B cell (primary cell): ENCODE measurements around the gene NOTUM.

Experiments used
- EZH2 ChIP-seq: IDR thresholded peaks from 2 replicates; pipeline ENCODE4 v1.6.1; 2012; ENCODE audit warnings: borderline replicate concordance, low read depth, mild to moderate bottlenecking, moderate library complexity, low read length; ENCODE audit not compliant: insufficient read depth, poor library complexity, severe bottlenecking
- TF ChIP-seq, protein P1 (sequence below): fragments of 200-600 bp; IDR thresholded peaks from one replicate; pipeline ENCODE4 v1.8.0; 2022; ENCODE audit warnings: antibody characterized with exemption, mild to moderate bottlenecking

DNA sequence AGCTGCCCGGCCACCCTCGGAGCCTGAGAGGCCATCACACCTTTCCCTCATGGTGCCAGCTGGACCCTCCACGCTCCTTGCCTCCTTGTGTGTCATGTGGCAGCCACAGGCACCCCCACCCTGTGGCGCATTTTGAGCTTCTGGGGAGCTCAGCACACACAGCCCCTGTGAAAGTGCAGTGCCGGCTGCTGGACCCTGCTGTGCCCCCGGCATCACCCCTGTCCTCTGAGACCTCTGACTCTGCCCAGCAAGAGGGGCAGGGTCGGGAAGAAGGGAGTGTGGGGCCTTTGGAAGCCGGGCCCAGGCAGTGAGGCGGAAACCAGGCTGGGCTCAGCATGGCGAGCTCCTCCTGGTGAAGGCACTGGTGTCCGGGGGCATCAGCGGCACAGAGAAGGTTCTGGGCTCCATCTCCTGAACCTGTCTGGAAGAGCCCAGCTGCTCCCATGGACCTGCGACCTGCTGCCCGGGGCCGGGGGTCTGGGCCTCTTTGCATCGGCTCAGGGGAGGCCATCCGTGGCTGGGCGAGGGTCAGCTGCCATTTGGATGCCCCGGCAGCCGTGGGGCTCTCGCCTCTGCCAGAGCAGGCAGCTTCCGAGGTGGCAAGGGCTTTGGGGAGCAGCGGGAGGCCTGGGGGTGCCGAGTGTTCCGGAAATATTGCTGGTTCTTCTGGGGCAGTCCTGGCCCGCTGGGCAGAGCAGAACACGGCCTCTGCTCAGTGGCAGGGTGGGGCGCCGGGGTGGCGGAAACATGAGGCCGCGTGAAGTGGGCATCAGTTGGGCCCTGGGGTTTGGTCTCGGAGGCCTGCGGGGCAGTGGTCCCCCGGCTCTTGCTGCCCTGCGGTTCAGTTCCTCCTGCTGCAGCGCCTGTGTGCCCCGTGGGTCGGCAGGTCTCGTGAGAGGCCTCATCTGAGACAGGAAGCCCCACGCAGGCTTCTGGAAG, 43.8 kb upstream of the NOTUM start:
- TF ChIP-seq, protein P1, sequence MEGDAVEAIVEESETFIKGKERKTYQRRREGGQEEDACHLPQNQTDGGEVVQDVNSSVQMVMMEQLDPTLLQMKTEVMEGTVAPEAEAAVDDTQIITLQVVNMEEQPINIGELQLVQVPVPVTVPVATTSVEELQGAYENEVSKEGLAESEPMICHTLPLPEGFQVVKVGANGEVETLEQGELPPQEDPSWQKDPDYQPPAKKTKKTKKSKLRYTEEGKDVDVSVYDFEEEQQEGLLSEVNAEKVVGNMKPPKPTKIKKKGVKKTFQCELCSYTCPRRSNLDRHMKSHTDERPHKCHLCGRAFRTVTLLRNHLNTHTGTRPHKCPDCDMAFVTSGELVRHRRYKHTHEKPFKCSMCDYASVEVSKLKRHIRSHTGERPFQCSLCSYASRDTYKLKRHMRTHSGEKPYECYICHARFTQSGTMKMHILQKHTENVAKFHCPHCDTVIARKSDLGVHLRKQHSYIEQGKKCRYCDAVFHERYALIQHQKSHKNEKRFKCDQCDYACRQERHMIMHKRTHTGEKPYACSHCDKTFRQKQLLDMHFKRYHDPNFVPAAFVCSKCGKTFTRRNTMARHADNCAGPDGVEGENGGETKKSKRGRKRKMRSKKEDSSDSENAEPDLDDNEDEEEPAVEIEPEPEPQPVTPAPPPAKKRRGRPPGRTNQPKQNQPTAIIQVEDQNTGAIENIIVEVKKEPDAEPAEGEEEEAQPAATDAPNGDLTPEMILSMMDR = no peak
- TF ChIP-seq EZH2 = no peak
